HG02970 (cell line): Measurements from ENCODE around the gene PNPLA2.

Experiments
- ATAC-seq: cut with Tn5 transposase; IDR thresholded peaks from one replicate; pipeline ENCODE4 v1.9.1; 2021; ENCODE audit warnings: mild to moderate bottlenecking, moderate library complexity, moderate number of reproducible peaks; ENCODE audit not compliant: unreplicated experiment, low FRiP score

The PNPLA2 gene

DNA sequence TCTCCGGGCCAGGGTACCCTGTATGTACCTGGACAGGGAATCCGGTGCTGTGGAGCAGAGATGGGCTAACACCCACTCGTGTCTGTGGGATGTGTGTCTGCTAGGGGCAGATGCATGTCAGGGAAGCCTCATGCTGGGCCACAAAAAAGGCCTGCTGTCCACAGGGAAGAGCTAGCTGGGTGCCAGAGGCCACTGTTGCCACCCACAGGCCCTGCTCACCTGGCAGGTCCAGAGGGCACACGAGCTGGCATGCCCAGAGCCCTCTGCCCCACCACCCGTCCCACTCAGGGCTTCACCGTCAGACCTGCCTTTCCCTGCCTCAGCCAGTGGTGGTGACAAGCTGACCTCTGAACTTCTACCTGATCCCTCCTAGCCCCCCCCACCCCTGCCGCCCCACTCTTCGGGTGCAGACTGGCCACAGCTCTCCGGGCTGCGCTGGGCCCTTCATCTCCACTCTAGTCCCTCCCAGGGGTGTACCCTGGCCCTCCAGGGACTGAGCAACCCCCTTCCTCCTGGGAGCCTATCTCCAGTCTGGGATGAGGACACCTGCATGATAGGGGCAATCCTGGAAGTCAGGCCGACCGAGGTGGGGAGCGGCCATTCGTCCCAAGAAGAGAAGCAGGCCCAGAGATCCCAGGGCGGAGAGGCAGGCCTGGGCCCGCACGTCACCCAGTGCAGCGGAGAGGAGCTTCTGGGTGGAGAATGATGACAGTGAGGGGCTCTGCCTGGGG lies 22.0 kb upstream of the PNPLA2 start:
- ATAC-seq = no peak

DNA sequence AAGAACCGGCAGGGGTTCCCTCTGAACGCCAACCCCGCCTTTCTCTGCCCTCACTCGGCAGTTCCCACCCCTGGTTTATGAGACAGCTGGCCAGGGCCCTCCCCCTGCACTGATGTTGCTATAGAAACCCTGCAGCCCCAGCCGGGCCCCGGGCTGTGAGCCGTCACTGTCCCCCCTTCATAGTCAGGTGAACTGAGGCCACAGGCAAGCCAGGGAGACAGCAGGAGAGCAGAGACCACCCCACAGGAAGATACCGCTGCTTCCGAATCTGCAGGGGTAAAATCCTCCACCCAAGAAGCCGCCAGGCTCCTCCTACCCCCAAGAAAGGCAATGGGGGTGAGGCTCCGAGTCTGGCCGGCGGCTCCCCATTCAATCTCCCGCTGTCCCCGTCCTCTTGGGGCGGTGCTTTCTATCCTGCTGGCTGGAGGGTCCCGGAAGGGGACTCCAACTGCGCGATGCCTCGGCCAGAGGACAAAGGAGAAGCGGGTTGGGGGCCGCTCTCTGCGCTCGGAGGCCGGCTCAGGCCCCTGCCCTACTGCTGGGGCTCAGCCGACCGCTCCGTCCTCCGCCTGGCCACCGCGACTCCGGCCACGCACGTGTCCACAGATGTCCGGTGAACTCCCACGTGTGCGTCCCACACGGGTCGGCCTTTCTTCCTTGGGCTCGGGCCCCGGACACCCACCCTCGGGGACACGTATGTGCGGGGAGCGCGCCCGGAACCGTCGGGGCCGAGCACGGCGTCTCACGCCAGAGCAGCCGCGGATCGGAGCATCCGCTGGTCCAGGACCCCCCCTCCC lies 21.2 kb upstream of the PNPLA2 start:
- ATAC-seq = peak; percentile 37

DNA sequence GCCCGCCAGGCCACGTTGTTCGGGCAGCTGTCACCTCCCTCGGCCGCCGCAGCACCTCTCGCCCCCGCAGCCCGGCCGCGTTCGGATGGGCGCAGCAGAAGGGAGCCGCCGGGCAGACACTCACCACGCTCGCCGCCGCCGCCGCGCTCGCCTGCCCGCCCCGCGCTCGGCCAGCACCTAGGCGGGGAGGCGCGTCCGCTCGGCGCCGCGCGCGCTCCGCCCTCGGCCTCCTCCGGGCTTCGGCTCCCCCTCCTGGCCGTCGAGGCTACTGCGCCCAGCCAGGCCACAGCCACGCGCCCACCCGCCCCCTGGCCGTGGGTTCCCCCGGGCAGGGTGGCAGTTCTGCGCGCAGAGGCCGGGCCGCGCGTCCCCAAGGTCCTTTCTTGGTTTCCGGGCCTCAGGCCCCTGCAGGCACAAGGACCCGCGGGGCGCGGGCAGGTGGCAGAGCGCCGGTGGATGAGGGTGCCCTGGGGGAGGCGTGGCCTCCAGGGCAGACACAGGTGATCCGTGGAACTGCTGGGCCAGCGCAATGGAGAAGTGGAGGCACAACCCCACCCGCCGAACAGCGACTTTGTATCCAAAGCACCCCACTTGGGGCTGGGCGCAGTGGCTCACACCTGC lies 20.5 kb upstream of the PNPLA2 start, which contains the start of gene SLC25A22:
Gene SLC25A22, minus strand, starts transcription at position 189 of the 621 bp plus-strand sequence. CDS start 3,275 bp downstream, outside the sequence.
- peak; percentile 52 for ATAC-seq

DNA sequence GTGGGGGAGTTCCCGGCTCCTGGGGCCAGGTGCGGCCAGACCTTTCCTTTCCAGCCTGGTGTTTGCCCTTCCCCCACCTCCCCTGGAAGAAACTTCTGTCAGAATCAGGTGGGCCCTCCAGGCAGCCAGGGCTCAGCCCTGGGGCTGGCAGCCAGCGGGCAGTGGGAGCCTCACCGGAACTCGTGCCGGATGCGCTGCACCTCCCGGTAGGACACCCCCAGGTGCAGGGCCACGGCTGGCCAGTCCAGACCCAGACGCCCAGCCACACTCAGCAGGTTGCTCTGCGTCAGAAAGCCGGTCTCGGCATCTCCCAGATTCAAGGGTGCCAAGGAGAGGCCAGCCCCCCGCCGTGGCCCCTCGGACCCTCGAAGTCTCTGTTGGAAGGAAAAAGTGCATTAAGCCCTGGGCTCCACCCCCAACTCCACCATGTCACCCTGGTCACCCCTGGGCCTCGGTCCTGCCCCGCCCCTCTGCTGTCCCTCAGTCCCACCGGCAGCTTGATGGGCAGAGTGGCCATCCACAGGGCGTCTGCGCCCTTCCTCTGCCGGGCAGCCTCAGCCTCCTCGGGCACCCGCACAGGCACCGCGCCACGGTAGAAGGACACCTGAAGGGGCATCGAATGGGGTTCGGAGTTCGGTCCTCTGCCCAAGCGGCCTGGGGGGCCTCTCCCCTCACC lies 18.9 kb upstream of the PNPLA2 start:
- ATAC-seq = no peak

- ATAC-seq = no peak
These were observed 18.2 kb upstream of the PNPLA2 start for GRCh38 chr11:800473-800872.

DNA sequence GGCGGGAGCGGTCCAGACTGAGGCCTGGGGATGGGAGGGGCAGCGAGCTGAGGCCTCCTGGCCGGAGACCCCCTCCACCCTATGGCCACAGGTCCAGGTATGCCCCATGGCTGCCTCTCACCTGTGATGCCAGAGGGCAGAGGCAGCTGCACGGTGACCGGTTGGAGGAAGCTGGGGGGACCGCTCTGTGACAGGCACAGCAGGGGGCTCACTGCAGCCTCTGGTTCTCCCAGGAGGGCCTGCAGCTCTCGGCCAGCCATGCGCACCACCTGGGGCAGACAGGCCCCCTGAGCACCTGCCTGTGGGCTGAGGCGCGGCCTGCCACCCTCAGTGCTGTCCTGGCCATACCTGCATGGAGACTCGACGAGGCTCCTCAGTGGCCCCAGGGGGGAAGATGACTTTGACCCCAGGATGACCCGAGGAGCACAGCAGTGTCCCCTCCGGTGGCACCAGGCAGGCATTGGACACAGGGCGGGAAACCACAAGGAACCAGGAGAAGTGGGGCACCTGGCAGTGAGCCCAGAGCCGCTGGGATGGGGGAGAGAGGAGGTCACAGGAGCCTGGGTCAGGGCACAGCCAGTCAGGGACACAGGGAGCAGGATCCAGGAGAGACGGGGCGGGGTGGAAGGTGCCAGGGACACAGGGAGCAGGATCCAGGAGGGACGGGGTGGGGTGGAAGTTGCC lies 17.5 kb upstream of the PNPLA2 start:
- ATAC-seq = no peak

DNA sequence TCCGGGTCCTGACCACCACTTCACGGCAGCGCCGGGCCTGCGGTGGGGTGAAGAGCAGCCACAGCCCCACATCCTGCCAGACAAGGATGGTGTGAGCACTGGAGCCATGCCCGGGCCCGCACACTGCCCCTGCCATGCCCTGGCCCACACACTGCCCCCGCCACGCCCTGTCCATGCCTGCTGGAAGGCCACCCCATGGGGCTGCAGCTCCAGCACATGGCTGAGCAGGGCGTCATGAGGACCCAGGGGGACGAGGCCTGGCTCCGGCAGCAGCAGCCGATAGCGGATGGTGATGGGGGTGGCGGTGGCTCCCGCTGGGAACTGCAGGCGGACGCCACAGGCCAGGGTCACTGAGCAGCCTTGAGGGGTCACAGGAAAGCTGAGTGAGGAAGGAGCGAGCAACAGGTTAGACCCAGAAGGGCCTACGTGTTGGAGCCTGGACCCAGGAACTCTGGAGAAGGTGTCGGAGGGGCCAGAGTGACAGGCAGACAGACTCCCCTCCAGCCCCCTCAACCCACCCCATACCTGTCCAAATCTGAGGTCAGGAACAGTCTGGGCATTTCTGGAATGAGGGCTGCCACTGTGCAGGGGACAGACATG lies 16.6 kb upstream of the PNPLA2 start:
- no peak for ATAC-seq

GRCh38 chr11:802693-803466 lies 15.8 kb upstream of the PNPLA2 start:
- no peak for ATAC-seq

GRCh38 chr11:803467-803742 lies 15.3 kb upstream of the PNPLA2 start:
- ATAC-seq = no peak

DNA sequence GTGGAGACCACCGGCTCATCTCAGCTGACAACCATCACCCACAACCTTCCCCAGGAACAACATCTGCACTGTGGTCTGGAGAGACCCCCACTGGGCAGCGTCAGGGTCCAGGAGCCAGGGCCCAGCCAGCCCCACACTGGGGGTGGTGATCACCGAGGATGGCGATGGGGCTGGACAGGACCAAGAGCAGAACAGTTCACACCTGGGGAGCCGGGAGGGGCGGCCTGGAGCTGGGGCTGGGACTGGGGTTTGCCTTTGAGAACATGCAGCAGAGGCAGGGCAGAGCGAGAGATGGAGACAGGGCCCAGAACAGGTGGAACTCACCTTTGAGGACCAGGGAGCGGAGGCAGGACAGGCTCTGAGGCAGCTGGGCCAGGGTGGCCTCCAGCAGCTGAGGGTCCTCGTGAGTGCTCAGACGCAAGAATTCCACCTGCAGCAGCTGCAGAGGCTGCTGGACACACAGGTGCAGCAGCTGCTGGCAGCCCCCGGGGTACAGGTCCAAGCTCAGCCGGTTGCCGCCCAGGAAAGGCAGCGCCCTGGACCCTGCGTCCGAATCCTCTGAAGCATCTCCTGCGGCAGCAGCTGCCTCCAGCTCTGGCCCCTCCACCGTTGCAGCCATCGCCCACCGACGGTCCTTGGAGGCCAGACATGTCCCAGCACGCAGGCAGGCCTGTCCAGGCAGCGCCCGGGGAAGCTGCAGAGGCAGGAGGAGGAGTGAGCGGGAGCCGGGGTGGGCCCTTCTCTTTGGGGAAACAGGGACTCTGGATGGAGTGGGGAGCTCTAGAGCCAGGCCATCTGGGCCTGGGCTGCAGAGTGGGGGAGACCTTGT lies 14.7 kb upstream of the PNPLA2 start:
- ATAC-seq = no peak

DNA sequence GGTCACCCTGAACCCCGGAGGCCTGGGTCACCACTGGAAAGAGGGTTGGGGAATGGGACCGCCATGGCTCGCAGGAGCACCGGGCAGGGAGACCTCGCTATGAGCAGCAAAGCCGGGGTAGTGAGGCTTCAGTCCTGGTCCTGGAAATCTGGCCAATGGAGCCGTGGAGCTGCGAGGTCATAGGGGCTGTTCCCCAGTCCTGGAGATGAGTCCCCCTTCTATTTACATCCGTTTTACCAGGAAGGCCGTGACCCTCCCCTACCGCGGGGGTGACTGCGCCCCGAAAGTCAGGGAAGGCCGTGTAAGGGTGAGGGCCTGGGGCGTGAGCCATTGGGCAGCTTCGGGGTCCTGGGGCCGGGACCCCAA lies 14.1 kb upstream of the PNPLA2 start:
- ATAC-seq = no peak

DNA sequence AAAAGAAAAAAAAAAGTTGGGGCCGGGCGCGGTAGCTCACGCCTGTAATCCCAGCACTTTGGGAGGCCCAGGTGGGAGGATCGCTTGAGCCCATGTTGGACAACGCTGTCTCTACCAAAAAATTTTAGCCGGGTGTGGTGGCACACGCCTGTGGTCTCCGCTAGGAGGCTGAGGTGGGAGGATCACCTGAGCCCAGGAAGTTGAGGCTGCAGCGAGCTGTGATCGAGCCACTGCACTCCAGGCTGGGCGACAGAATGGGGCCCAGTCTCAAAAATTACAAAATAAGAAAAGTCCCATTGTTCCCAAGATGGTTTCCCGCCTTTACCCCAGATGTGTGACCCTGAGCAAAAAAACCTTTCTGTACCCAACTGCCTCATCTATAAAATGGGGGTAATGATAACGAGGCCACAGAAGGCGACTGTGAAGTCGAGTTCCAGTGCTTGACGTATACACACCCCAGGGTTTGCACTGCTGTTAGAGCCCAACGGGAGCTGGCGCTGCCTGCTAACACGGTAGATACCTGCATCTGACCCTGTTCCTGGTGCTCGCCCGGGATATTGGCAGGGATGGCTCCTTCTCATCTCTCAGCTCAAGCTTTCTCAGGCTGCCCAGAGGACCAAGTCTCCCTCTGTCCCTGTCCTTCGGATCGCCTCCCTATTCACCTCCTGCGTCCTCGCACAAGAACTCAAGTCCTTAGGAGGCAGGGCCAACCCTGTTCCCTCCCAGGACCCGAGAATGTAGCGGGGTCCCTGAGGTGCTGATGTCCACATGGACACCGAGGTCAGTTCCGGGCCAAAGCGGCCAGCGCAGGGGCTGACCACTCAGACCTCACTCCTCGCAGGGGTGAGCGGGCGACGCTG lies 10.1 kb upstream of the PNPLA2 start:
- ATAC-seq = no peak

DNA sequence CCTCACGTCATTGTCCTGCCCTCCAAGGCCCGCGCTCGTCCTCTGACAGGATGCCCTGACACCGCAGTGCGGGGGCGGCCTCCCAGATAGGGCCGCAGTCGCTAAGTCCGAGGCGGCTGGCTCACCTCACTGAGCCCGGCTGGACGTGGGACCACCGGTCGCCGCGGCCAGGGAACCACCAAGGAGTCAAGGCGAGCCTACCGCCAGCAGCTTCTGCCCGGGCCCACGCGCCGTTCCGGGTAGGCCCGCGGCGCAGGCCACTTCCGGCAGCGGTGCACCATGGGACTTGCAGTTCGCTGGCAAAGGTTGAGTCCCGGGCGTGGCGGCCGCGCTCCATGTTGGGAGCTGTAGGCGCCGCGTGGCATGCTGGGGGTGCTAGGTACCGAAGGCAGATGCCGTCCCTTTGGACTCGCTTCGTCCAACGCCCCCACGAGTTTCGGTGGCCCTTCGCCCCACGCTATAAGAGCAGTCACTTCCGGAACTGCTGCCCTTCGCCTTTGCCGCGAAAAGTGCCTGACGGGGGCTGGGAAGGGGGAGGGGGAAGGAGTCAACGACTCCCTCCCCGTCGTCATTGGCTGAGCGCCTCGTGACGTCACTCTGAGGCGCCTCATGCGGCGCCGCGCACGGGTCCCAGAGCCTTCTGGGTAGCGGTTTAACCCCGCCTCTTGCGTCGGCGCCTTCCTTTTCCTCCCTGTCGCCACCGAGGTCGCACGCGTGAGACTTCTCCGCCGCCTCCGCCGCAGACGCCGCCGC lies 9.3 kb upstream of the PNPLA2 start, which contains the start of gene RPLP2:
Gene RPLP2, plus strand, starts transcription at position 681 of the 753 bp plus-strand sequence. CDS start 268 bp downstream, outside the sequence.
- ATAC-seq = peak; percentile 69

GRCh38 chr11:810040-810567 lies 8.6 kb upstream of the PNPLA2 start:
- no peak for ATAC-seq

DNA sequence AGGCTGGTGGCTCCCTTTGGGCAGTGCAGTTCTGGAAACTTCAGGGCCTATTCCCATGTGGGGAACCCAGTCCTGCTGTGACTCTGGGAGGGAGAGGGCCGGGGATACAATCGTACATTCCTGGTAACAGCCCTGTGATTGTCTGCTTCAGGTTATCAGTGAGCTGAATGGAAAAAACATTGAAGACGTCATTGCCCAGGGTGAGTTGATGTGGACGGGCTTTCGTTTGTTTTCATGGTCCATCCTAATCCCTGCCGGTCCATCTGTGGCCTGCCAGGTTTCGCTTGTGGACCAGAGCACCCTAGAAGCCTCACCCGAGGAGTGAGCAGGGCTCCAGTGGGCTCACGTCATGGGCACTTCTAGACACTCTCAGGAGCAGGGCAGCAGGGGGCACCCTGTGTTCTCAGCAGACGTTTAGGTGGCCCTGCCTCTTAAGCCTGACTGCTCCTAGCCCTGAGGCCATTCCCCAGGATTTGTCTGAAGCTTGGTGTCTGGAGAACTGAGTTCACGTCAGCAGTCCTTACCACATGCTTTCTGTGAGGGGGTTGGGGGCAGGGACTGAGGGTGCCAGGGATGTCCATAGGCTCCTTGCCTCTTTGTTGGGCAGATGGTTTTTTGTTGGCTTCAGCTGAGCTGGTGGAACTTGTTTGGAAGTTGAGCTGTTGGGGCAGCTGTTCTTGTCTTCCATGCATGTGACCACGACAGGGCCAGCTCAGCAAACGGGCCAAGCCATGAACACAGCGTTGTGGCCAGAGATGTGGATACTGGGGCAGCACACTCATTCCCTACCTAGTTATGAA lies 7.1 kb upstream of the PNPLA2 start:
- ATAC-seq = no peak

- no peak for ATAC-seq
These were observed 6.3 kb upstream of the PNPLA2 start for GRCh38 chr11:812390-812789.
